GM12878 (cell line): ENCODE data around the gene MIA2. TPM values are rescaled to one million over a fixed set of nuclear protein-coding genes. Genes with fewer than 3 reads are reported as not detected.

ENCODE experiments used
- ATAC-seq: fragments of 200-7000 bp; cut with Tn5 transposase; 3 replicates; pipeline ENCODE4 v1.9.1; 2020; ENCODE audit warnings: mild to moderate bottlenecking, moderate library complexity
- BruUV-seq: library from RNA; stranded (reverse); fragments of 400-500 nt; replicated peaks from 2 replicates; lab custom pipeline; 2021; lab: Mats Ljungman, UMichigan
- CTCF ChIA-PET: fragments of 300-600 bp; sonication (Branson Sonifier 250); formaldehyde crosslinking; extraction: SDS; loops from one replicate; lab custom pipeline; 2021; ENCODE audit warnings: inconsistent platforms; lab: Yijun Ruan, JAX
- POLR2A ChIA-PET: fragments of 350-600 bp; formaldehyde crosslinking; extraction: SDS; loops from one replicate; lab custom pipeline; 2021; ENCODE audit warnings: inconsistent platforms; lab: Charles Lee
- RAD21 ChIA-PET: fragments of 300-600 bp; sonication (Branson Sonifier 250); formaldehyde crosslinking; loops from one replicate; lab custom pipeline; 2023; ENCODE audit warnings: antibody characterized with exemption; ENCODE audit not compliant: unreplicated experiment; lab: Charles Lee
- SMC1A ChIA-PET: fragments of 300-600 bp; sonication (Branson Sonifier 250); formaldehyde crosslinking; loops from one replicate; lab custom pipeline; 2023; ENCODE audit not compliant: unreplicated experiment, uncharacterized antibody; lab: Charles Lee
- DNase-seq: peaks from one replicate; pipeline ENCODE4 v3.0.0-alpha.2; 2011; ENCODE audit warnings: low read depth, low spot score
- FAIRE-seq: peaks from 3 replicates; lab custom pipeline; 2011; peaks lifted over from hg19 to GRCh38; lab: Jason Lieb, UNC
- H2AFZ ChIP-seq: 2 replicates; pipeline ENCODE4 v1.6.0; 2011; ENCODE audit warnings: low read depth, low read length, control low read depth; ENCODE audit not compliant: control insufficient read depth
- H3K27ac ChIP-seq: 2 replicates; pipeline ENCODE4 v1.5.1; 2011; ENCODE audit warnings: control low read depth; ENCODE audit not compliant: control insufficient read depth, insufficient read depth
- H3K27me3 ChIP-seq, 2 experiments: replicated peaks in 1 of 2; 2 replicates each; pipeline versions ENCODE4 v1.6.0 to v1.6.1; 2011; ENCODE audit warnings: low read length in 1 of 2; ENCODE audit not compliant: control insufficient read depth in 2 of 2, insufficient read depth in 2 of 2
- H3K36me3 ChIP-seq, 2 experiments: 2 replicates each; pipeline ENCODE4 v1.5.1; 2011; ENCODE audit warnings: low read length in 1 of 2; ENCODE audit not compliant: control insufficient read depth in 2 of 2, insufficient read depth in 2 of 2
- H3K4me1 ChIP-seq: 2 replicates; pipeline ENCODE4 v1.6.1; 2011; ENCODE audit warnings: mild to moderate bottlenecking, low read length, moderate library complexity, mixed read lengths; ENCODE audit not compliant: control insufficient read depth, insufficient read depth
- H3K4me2 ChIP-seq: 2 replicates; pipeline ENCODE4 v1.6.0; 2011; ENCODE audit warnings: control low read depth; ENCODE audit not compliant: control insufficient read depth, insufficient read depth
- H3K4me3 ChIP-seq: fragments of 200-600 bp; sonication (generic); 2 replicates; pipeline ENCODE4 v1.5.1; 2016
- H3K79me2 ChIP-seq: 2 replicates; pipeline ENCODE4 v1.6.0; 2011; ENCODE audit warnings: low read length; ENCODE audit not compliant: control insufficient read depth, insufficient read depth
- H3K9ac ChIP-seq: 2 replicates; pipeline ENCODE4 v1.8.0; 2011; ENCODE audit warnings: low read length, control low read depth, mixed read lengths; ENCODE audit not compliant: control insufficient read depth, insufficient read depth
- H3K9me3 ChIP-seq: replicated peaks from 3 replicates; pipeline ENCODE4 v1.5.1; 2011; ENCODE audit warnings: mild to moderate bottlenecking, low read length; ENCODE audit not compliant: control insufficient read depth, insufficient read depth
- H4K20me1 ChIP-seq: 2 replicates; pipeline ENCODE4 v1.6.0; 2011; ENCODE audit not compliant: control insufficient read depth, insufficient read depth
- ASH2L ChIP-seq: fragments of 300-600, 200-600 bp; sonication (generic); IDR thresholded peaks from 2 replicates; pipeline ENCODE4 v1.6.1; 2017; ENCODE audit warnings: low read depth, mild to moderate bottlenecking, borderline replicate concordance
- ESRRA ChIP-seq: IDR thresholded peaks from 2 replicates; pipeline ENCODE4 v1.6.1; 2012; ENCODE audit warnings: mild to moderate bottlenecking, low read length, improper control_type of control experiment
- HCFC1 ChIP-seq: fragments of 150-350 bp; IDR thresholded peaks from 2 replicates; pipeline ENCODE4 v1.6.1; 2014; ENCODE audit warnings: low read length
- IKZF1 ChIP-seq: fragments of 450-650 bp; conservative IDR thresholded peaks from 2 replicates; pipeline ENCODE4 v1.6.1; 2017; ENCODE audit warnings: antibody characterized with exemption, mild to moderate bottlenecking
- NRF1 ChIP-seq: conservative IDR thresholded peaks from 2 replicates; pipeline ENCODE4 v1.6.1; 2011; ENCODE audit warnings: mild to moderate bottlenecking, low read depth, low read length, improper control_type of control experiment
- TBL1XR1 ChIP-seq: IDR thresholded peaks from 2 replicates; pipeline ENCODE4 v1.6.1; 2012; ENCODE audit warnings: low read depth, low read length, improper control_type of control experiment
- YBX1 ChIP-seq: fragments of 450-650 bp; IDR thresholded peaks from 2 replicates; pipeline ENCODE4 v1.6.1; 2016; ENCODE audit warnings: antibody characterized with exemption
- WGBS: methylation state at CpG from one replicate; pipeline ENCODE4 v1.1.6; 2016; ENCODE audit warnings: low lambda C conversion rate; ENCODE audit not compliant: insufficient replicate concordance, insufficient coverage; ENCODE audit errors: missing lambda C conversion rate; 5-methylcytosine and 5-hydroxymethylcytosine counted together
- in situ Hi-C: fragments of 300-500 bp; cut with MboI; formaldehyde crosslinking; loops from 9 replicates; pipeline ENCODE4 v1.14.3; 2018; ENCODE audit warnings: mixed read lengths
- intact Hi-C: fragments of 100-400 bp; cut with micrococcal nuclease; formaldehyde crosslinking; loops from one replicate; pipeline ENCODE4 v1.14.2; 2022; ENCODE audit not compliant: unreplicated experiment
- polyA plus RNA-seq, 11 experiments: library from polyadenylated mRNA; depleted of rRNA in 4 of 11; unstranded in 6 of 11; stranded (reverse) in 5 of 11; fragments of >200 nt; fragmentation: Nextera tagmentation in 4 of 11; fragmentation: Illumina TruSeq in 1 of 11; extraction: Ambion mirVana in 4 of 11; extraction: Trizol in 1 of 11; gene quantifications; 1 replicate in 1 of 11; 2 replicates in 10 of 11; pipeline versions ENCODE4 v1.2.1 to v1.2.3, GENCODE V29; 2011 to 2016; ENCODE audit warnings: inconsistent platforms in 2 of 11, missing spikeins in 2 of 11, low read depth in 1 of 11
- total RNA-seq, 4 experiments: library from RNA; depleted of rRNA in 3 of 4; stranded (reverse); fragments of >200 nt in 3 of 4; fragmentation: Illumina TruSeq in 1 of 4; extraction: Trizol in 1 of 4; gene quantifications; 2 replicates each; pipeline versions ENCODE4 v1.2.1 to v1.2.3, GENCODE V29; 2013 to 2021
- TF ChIP-seq, protein P1 (sequence below): fragments of 450-650 bp; IDR thresholded peaks from 2 replicates; pipeline ENCODE4 v1.6.1; 2017; ENCODE audit warnings: mild to moderate bottlenecking, low read depth, inconsistent platforms; ENCODE audit not compliant: poor library complexity, severe bottlenecking
- TF ChIP-seq, protein P2 (sequence below): IDR thresholded peaks from 2 replicates; pipeline ENCODE4 v1.6.1; 2011; ENCODE audit warnings: mild to moderate bottlenecking, low read depth, low read length, moderate library complexity; ENCODE audit not compliant: insufficient replicate concordance
- TF ChIP-seq, protein P3 (sequence below): fragments of 450-650 bp; IDR thresholded peaks from 2 replicates; pipeline ENCODE4 v1.6.1; 2017; ENCODE audit warnings: borderline replicate concordance

The MIA2 gene
- total and polyA plus RNA-seq, 10 of the 15 experiments (the other 5 are each of a cell fraction or from before 2014, with no cell fraction given): 6.3 to 36.8 (median 17.1) TPM

DNA sequence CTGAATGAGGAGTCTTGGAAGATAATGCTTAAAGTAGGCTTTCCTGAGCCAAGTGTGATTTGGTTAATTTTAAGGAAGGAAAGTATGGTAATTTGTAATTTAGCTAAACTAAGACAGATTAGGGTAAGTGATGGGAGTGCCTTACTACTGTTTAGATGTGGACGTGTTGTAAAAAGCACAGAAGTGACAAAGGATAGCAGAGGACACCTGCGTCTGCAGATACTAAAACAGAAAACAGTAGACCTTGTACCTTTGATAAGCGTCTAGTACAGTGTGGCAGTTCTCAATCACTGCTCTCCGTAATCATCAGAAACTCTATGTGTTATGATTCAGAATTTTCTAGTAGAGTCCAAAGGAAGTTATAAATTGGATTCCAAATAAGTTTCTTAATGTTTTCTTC is 58.0 kb downstream of the MIA2 start:
- TF ChIP-seq YBX1 (no peak), HCFC1 (no peak), NRF1 (no peak), ASH2L (no peak), TBL1XR1 (no peak), ESRRA (no peak), IKZF1 (no peak)
- TF ChIP-seq, protein P1, sequence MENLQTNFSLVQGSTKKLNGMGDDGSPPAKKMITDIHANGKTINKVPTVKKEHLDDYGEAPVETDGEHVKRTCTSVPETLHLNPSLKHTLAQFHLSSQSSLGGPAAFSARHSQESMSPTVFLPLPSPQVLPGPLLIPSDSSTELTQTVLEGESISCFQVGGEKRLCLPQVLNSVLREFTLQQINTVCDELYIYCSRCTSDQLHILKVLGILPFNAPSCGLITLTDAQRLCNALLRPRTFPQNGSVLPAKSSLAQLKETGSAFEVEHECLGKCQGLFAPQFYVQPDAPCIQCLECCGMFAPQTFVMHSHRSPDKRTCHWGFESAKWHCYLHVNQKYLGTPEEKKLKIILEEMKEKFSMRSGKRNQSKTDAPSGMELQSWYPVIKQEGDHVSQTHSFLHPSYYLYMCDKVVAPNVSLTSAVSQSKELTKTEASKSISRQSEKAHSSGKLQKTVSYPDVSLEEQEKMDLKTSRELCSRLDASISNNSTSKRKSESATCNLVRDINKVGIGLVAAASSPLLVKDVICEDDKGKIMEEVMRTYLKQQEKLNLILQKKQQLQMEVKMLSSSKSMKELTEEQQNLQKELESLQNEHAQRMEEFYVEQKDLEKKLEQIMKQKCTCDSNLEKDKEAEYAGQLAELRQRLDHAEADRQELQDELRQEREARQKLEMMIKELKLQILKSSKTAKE: no peak
- TF ChIP-seq, protein P2, sequence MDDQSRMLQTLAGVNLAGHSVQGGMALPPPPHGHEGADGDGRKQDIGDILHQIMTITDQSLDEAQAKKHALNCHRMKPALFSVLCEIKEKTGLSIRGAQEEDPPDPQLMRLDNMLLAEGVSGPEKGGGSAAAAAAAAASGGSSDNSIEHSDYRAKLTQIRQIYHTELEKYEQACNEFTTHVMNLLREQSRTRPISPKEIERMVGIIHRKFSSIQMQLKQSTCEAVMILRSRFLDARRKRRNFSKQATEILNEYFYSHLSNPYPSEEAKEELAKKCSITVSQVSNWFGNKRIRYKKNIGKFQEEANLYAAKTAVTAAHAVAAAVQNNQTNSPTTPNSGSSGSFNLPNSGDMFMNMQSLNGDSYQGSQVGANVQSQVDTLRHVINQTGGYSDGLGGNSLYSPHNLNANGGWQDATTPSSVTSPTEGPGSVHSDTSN: no peak
- TF ChIP-seq, protein P3, sequence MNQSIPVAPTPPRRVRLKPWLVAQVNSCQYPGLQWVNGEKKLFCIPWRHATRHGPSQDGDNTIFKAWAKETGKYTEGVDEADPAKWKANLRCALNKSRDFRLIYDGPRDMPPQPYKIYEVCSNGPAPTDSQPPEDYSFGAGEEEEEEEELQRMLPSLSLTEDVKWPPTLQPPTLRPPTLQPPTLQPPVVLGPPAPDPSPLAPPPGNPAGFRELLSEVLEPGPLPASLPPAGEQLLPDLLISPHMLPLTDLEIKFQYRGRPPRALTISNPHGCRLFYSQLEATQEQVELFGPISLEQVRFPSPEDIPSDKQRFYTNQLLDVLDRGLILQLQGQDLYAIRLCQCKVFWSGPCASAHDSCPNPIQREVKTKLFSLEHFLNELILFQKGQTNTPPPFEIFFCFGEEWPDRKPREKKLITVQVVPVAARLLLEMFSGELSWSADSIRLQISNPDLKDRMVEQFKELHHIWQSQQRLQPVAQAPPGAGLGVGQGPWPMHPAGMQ: no peak
- TF ChIP-seq, all 136 proteins: peak for 0
- ATAC-seq (no peak), DNase-seq (no peak), FAIRE-seq (no peak)
- H3K79me2 ChIP-seq: no peaks in the 10 kb centered on the region
- CTCF ChIA-PET: interaction anchor here (1.0 to 1.6 kb wide), 4 partner anchors 29 to 132 kb away, joined by 3 to 6 read pairs (median 4); no protein-coding TSS in a partner anchor
- no TSS peak for BruUV-seq
- H3K27me3 ChIP-seq: no peaks in the 10 kb centered on the region
- intact Hi-C loops (no loop called here), in situ Hi-C loops (no loop called here)
- H3K9me3 ChIP-seq: no peaks in the 10 kb centered on the region
- SMC1A ChIA-PET: interaction anchor here (0.7 to 2.7 kb wide), 8 partner anchors 8 to 179 kb away, joined by 3 to 14 read pairs (median 5); no protein-coding TSS in a partner anchor
- no peak overlapping the region for H3K9ac ChIP-seq
- H3K27ac ChIP-seq: no peak overlapping the region
- RAD21 ChIA-PET: interaction anchor here (1.0 to 1.9 kb wide), 3 partner anchors 23 to 60 kb away, joined by 4 to 7 read pairs (median 5); no protein-coding TSS in a partner anchor
- peaks cover 0 to 14% of the 10 kb centered on the region in 2 experiments; a peak in 3 of 4 replicates for H3K36me3 ChIP-seq
- no peak overlapping the region for H2AFZ ChIP-seq
- H4K20me1 ChIP-seq: no peaks in the 10 kb centered on the region
- POLR2A ChIA-PET: no interaction called here
- 95% methylated on average over 4 of the region's 4 CpGs for WGBS
- no peaks in the 10 kb centered on the region for H3K4me1 ChIP-seq
- no peak overlapping the region for H3K4me2 ChIP-seq
- H3K4me3 ChIP-seq: no peak overlapping the region
